GM19023 (cell line): ENCODE measurements around the gene SNX9.
"Not testable (repeated sequence)": the region's sequence is repeated elsewhere in the genome, so short reads cannot be mapped to it uniquely, and the experiment has no call there.

Source experiments
- ATAC-seq: cut with Tn5 transposase; IDR thresholded peaks from one replicate; pipeline ENCODE4 v1.9.1; 2021; ENCODE audit warnings: mild to moderate bottlenecking, moderate library complexity; ENCODE audit not compliant: unreplicated experiment

The SNX9 gene

DNA sequence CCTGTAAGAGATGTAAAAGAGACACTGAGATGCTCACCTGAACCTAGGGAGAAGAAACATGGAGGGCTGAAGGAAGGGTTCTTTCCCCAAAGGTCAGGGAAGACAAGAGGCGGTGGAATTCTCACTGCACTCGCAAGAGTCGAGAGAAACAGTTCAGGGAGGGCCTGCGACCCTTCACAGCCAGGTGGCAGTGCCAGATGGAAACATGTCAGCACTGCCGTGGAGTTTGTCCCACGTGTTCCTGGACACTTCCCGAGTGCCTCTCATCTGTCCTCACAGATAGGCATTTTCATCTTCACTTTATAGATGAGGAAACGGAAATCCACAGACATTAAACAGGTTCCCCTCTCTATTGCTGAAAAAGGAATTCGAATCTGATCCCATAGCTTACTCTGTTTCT, 88.2 kb downstream of the SNX9 start:
- ATAC-seq = no peak

DNA sequence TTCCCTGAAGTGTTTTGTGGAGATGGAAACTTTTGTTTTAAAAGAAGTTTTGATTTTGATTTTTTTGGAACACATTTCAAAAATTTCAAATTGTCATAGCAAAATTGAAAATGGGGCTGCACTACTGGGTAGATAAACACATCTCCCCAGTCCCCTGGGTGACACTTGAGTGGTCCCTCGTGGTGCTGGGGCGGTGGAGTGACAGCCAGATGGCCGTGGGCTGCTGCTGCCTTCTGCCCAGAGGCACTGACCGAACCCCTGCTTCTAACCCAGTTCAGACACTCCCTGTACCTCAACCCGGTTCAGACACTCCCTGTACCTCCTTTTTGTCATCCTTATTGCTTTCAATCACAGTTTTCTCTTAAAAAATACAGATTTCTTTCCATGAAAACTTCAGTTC, 88.7 kb downstream of the SNX9 start:
- ATAC-seq = no peak

DNA sequence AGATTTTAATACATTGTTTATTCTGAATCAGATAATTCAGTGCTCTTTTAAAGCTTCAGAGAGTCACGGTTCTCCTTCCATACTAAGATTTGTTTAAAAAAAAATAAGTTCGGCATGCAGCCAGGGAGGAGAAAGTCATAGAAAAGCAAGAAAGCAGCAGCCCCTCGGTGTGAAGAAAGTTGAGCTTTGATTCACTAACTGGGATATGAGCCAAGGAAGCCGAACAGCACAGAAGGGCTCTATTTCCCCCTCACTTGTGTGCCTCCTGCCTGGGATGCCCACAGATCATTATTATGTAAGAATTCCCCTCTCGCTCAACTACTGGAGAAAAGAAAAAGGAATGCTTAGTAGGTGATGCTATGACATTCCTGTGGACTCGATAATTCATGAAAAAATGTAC, 89.3 kb downstream of the SNX9 start:
- ATAC-seq = no peak

DNA sequence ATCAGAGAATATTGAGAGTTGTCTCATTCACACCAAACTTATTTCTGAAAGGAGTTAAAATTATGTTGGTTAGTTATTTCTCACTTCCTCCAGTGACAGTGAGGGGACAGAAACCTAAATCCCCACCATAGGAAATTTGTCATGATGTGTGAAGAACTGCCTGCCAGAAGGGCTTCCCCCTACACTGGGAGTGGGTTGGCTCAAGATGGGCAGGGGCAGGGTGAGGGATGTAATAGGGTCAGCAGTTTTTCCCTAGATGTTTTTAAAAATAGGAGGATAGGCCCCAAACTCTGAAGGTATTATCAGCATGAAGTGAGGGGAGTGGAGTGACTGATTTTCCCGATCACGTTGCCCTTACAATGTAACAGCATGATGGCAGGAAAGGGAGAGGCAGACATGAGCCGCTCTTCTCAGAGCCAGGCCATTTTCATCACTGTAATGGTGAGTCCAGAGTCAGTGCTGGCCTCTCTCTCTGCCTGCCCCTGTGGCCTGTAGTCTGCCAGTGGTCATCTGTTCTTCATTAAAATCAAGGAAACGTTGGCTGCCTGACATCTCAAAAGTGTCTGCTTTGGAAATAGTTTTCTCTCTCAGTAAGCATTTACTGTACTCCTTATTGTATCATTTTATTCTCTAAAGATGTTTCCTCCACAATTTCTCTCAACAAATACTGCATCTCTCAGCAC, 98.8 kb downstream of the SNX9 start:
- no peak for ATAC-seq

DNA sequence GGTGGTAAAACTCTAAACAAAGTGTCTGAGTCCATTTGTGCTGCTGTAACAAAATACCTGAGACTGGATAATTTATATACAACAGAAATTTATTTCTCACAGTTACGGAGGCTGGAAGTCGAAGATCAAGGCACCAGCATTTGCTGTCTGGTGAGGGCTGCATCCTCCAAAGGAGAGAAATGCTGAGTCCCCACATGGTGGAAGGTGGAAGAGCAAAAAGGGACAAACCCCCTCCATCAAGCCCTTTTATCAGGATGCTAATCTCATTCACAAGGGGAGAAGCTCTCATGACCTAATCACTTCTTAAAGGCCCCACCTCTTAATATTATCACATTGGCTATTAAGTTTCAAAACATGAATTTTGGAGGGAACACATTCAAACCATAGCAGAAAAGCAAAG, 102.7 kb downstream of the SNX9 start:
- no peak for ATAC-seq

DNA sequence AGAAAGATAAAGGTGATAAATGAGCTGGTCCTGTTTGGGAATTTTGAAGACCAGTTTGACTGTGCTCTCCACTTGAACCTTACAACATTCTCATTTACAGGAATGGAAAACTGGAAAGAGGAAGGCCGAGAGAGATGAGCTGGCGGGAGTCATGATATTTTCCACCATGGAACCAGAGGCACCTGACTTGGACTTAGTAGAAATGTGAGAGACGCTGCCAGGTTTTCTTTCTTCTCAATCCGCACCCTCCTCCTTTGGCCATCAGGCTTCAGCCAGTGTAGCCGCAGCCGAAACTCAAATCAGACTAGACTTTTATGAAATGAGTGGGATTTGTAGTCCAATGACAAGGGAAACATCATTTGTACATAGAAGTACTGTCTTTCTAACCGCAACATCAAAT, 104.0 kb downstream of the SNX9 start:
- no peak for ATAC-seq

DNA sequence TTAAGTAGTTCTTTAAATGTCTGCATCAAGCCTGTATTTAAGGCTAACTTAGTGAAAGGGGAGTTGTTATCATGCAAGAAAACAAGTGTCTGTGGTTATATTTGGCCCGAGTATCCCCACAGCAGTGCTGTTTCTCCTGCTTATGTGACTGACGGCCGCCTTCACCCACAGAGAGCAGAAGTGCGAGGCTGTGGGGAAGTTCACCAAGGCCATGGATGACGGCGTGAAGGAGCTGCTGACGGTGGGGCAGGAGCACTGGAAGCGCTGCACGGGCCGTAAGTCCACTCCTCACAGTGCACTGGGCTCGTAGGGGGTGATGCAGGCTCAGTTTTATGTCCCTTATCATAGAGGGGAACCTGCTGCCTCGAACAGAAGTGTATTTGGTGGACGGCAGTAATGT, 105.4 kb downstream of the SNX9 start:
- no peak for ATAC-seq

DNA sequence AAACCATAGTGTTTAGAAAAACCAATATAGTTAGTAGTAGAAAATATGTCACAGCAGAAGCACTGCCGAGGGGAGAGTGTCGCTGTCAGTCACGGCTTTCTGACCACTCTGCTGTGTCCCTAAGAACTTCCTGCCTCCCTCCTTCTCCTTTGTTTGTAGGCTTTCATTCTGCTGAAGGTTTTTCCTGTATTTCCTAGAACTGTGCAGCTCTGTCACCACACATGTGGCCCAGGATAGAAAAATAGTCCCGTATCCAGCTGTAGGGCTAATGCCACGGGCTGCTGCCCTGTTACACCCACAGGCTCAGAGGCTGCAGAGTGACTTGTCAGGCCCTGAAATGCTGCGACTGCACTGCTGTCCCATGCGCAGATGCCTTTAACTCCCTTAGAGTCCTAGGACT, 106.0 kb downstream of the SNX9 start:
- ATAC-seq = no peak

DNA sequence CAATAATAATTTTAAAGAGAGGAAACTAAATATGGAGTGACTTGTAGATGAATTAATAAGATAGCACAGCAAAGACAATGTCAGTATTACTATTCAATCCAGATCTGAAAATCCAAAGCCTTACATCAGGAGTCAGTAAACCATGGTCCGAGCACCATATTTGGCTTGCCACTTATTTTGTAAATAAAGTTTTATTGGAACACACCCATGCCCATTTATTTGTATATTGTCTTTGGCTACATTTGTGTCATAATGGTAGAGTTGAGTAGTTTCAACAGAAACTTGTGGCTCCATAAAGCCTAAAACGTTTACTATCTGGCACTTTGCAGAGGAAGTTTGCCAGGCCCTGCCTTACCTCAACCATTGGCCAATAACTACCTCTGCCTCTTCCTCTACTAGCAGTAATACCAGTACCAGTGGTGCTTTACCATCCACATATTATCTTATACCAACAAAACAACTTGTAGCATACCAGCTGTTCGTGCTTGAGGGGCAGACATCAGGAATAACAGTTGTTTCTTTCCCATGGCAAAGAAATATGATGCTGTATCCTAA, 106.8 kb downstream of the SNX9 start:
- ATAC-seq = no peak

DNA sequence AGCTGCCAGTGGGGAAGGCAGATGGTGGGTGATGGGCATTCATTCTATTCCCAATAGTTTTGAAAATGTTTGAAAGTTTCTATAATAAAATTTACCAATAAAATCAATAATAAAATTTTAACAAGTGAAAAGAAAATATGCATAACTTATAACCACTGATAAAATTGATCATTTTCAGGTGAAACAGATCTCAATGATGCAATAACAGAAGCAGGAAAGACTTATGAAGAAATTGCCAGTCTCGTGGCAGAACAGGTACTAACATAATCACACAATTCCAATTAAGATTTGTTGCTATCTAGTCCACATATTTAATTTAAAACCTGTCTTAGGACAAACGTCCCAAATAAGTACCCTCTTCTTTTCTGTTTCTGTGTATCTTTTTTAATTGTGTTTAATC, 112.7 kb downstream of the SNX9 start:
- no peak for ATAC-seq

DNA sequence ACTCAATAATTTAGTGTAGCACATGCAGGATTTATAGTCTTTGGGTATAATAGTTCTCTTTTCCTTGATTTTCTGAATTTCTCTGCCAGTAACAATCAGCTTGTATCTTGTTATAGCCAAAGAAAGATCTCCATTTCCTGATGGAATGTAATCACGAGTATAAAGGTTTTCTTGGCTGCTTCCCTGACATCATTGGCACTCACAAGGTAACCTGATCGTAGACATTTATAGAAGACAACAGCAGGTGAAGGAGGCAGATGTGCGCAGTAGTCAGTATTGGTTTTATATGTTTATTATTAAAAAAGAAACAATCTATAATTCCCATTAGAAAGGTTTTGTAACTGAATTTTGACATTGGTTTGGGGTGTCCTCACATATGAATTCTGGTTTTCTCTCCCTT, 114.3 kb downstream of the SNX9 start:
- ATAC-seq = no peak

DNA sequence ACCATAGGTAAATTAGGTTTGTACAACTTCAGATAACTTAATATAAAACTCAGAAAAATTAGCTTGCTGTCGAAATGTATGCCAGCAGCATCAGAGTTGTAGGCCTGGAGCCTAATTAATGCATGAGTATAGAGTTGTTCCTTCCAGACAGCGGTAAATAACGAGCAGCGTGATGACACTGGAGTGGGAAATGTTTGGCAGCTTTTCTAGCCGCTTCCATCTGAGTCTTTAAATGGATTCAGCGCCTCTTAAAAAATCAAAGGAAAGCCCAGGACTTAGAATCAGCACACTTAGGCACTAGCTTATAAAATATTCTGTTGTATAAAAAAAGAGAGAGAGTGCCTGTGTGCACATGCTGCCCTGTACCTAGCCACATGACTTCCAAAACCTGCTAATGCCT, 114.9 kb downstream of the SNX9 start:
- no peak for ATAC-seq

DNA sequence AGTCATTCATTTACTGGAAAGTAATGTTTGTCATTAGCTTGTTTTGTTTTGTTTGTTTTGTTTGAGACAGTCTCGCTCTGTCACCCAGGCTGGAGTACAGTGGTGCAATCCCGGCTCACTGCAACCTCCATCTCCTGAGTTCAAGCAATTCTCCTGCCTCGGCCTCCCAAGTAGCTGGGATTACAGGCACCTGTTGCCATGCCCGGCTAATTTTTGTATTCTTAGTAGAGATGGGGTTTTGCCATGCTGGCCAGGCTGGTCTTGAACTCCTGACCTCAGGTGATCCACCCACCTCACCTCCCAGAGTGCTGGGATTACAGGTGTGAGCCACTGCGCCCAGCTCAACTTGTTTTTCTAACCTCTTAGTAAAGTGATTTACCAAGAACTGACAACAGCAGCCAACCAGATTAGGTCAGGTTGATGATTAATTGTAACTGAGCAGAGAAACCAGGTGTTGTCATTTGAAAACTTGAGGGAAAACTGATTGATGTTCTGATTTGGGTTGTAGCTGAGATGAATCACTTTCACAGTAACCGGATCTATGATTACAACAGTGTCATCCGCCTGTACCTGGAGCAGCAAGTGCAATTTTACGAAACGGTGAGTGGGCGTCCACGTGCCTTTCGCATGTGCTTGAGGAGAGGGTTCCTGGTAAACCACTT, 117.5 kb downstream of the SNX9 start:
- not testable (repeated sequence) for ATAC-seq

DNA sequence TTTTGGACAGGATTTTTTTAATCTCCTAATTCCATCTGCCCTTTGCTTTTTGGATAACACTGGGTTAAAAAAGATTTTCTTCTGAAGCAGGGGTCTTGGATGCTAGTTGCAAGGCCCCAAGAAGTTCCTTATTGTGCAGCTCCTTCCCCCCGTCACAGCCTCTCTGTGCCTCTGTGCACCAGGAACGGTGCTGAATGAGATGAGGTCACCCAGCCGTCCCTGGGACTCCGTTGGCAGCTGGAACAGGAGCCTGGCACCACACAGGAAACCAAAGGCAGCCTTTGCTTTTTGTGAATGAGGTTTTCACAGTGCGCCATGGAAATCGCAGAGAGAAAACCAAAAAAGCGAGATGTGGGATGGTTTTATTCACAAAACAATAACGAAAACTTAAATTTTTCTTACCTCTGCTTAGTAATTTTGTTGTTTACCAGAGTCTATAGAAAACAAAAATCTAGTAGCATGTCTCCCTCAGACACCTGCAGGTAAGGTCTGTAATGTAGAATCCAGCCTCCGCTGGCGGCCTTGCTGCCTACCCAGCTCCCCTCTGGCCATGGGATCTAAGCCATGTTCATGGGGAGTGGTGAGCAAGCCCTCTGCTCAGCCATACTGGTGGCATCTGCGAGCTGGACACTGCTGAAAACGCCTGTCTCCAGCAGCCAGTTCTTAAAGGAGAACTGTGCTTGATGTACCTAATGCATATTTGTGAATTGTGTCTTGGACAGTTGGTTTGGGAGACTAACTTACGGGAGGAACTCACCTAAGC, 118.2 kb downstream of the SNX9 start:
- no peak for ATAC-seq

DNA sequence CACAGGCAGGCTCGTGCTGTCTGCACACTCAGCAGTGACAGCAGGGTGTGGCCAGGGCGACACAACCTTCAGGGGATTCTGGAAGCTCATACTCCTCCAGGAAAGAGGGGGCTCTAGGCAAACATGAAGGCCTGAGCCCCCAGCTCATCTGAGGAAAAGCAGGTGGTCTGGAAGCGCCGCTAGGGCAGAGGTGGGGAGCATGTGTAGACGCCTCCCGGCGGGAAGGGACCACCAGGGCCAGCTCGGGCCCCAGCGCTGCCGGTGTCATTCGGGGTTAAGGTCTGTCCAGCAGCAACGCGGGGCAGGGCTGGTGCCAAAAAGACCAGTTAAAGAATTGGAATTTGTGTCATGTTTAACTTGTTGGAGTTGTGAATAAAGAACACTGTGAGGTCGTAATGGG, 119.3 kb downstream of the SNX9 start:
- no peak for ATAC-seq

DNA sequence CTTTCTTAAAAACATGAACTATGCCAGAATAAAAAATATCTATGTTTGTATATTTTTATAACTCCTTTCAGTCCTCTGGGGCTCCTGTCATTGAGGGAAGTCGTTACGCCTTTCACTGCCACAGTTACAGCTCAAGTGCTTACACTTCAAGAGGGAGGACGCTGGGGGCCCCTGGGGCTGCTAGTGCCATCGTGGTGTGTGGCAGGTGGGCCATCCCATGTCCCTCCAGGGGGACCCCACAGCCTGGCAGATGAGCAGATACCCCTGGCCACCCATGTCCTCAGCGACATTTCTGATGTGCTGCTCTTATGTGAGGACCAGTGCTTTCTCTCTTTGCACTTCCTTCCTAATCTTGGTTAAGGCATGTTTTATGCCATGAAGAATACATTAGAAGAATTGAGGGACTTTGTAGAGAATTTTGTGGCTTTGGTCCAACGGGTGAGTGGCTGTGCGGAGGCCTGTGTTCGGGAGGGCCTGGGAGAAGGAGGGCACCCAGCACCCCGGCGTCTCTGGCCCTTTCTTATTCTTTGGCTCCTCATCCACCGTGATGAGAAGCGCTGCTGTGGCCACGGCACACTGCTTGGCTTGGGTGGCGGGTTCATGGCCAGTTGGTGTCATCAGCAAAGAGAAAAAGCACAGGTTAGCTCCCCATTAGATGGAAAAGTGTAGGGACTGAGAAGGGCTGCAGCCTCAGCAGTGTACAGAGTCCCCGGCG, 120.4 kb downstream of the SNX9 start:
- ATAC-seq = no peak

DNA sequence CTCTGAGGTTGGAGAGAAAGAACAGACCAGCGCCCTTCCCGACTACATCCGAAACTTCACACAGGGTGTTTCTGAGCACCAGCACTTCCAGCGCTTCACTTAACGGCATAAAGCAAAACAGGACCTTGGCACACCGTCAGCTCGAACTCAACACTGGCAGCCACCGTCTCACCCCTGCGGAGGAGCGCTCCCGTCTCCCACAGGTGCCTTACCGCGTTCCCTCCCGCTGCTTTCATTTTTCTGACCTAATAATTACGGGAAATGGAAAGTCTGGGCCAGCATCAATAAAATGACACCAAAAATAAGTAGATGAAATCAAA, 120.9 kb downstream of the SNX9 start:
- ATAC-seq = no peak

DNA sequence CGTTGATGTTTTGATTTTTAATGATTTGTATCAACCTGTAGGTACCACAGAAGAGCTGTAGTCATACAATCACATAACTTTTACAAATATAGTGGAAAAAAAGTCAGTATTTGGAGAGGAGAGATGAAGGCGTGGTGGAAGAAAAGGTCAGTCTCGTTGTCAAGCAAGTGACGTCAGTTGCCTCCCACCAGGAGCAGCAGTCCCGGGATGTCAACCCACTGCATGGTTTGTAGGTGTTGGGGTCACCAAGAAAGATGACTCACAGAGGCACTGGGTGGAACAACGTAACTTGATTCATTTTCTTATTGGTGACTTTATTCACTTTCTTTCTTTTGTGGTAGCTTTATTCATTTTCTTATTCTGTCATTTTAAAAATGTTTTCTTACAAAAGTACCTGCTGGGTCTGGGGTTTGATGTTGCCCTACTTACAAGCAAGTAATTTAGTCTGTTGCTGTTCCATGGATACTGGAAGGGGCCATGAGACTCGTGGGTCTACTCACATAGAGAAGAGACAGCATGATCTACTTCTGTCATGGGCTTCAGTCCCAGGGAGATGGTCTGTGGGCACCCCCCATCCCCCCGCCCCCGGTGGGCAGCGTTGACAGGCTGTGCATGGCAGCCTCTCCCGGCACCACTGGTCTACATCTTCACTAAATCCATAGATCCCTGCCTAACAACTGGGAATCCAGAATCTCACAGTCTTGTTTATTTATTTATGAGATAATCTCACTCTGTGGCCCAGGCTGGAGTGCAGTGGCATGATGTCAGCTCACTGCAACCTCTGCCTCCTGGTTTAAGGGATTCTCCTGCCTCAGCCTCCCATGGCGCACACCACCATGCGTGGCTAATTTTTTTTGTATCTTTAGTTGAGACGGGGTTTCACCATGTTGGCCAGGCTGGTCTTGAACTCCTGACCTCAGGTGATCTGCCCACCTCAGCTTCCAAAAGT, 122.2 kb downstream of the SNX9 start:
- no peak for ATAC-seq

DNA sequence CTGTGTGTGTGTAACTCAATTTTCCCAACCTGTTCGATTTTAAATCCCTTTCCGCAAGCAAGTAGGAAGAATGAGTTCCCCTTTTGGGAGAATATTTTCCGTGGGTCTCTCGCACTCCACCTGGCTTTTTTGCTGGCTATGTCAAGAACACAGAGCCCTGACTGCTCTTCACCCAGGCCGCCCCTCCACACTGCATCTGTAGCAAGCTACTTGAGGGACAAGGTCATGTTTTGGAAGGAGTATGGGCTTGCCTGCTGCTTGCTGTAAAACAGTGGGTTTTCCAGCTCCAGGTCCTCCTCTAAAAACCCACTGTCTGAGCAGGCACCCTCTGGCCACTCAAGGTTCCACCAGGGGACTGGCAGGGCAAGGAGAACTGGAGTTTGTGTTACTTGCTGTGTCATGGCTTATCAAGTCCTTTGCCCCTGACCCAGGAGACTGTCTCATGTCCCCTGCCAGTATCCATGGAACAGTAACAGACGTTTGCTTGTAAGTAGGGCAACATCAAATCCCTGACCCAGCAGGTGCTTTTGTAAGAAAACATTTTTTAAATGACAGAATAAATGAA, 123.1 kb downstream of the SNX9 start:
- ATAC-seq = no peak
